Superior temporal gyrus (tissue), 1 donor: ENCODE data around the gene KIRREL1.

Experiments used
- DNase-seq: peaks from one replicate; pipeline ENCODE4 v3.0.0-alpha.2; 2016; ENCODE audit errors: extremely low spot score

KIRREL1 gene

DNA sequence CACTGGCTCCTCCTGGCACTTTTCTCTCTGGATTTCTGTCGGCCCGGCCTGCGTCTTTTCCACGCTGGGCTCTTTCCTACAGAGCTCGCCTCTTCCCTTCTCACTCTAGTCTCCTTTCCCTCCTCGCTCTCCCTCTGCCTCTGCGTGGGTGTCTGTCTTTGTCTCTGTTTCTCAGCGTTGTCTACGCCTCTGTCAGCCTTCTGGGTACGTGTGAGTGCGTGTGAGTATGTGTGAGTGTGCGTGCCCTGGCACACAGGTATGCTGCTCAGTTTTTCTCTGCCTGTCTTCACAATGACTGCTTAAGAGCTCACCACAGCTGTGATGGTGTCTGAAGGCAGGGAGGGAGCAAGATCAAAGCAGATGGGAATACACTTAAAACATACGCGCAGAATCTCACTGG lies 77.7 kb downstream of the KIRREL1 start:
- peak; percentile 40 for DNase-seq

GRCh38 chr1:158075078-158075477 lies 81.6 kb downstream of the KIRREL1 start:
- DNase-seq = no peak

DNA sequence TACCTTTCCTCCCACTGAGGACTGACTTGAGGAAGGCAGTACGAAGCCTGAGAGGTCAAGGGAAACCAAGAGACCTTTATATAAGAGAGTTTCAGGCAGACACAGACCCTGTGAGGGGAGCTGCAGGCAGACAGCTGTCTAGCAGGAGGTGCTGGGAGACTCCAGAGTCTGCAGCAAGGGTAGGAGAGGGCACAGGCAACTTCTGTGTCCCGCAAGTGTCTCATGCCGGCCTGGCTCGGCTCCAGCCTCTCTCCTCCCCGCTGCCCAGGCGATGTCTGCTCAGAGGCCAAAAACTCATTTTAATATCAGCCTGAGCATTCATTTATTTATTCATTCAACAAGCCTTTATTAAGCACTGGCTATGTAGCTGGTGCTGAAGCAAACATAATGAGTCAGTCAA lies 83.0 kb downstream of the KIRREL1 start:
- DNase-seq = no peak

DNA sequence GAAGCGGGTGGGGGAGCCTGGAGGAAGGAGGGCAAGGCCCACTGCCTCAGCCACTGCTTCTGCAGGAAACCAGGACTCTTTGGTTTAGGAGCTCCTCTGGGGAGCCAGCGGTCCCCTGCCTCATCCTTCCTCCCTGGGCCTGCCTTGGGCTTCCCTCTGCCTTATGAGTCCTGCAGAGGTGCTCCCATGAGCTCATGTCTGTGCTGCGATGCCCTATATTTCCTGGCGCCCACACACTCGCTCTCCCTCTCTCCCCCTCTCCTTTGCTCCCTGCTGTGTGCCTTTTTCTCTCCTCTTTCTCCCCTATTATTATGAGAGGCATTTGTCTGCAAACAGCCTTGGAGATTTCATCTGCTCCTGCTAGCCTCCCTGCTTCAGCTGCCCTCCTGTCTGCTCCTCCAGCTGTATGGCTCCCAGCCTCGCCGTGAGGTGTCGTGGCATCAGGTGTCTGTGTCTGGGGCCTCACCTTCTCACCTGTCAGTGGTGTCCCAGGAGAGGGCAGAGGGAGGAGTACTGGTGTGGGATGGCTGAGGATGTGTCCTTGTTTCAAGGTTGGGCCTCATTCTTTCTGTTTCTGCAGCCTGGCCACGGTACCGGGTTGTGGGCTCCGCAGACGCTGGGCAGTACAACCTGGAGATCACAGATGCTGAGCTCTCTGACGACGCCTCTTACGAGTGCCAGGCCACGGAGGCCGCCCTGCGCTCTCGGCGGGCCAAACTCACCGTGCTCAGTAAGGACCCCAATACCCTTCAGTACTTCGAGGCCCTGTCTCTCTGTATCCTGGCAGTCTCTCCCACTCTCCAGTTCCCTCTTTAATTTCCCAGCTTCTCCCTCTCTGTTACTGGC lies 84.2 kb downstream of the KIRREL1 start:
- no peak for DNase-seq

DNA sequence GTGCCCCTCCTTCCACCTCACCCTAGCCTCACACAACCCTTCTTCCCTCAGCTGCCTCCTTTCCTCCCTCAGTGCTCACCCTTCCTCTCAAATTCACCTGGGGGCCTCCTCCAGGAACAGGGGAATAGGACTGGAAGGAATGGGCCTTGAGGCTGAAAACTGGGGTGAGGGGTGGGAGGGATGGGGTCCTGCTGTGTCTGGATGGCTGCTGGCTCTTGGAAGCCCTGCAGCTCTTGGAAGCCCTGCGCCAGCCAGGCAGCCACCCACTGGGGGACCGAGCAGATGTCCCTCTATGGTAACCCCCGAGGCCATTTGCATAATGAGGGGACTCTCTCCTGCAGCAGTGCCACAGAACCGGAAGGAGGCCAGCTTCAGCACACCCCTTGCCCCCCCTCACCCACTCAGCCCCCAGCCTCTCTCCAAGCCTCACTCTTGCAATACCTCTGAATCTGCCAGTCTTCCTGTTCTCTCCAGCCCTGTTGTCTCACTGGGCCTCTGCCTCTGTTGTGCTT lies 85.2 kb downstream of the KIRREL1 start:
- no peak for DNase-seq

DNA sequence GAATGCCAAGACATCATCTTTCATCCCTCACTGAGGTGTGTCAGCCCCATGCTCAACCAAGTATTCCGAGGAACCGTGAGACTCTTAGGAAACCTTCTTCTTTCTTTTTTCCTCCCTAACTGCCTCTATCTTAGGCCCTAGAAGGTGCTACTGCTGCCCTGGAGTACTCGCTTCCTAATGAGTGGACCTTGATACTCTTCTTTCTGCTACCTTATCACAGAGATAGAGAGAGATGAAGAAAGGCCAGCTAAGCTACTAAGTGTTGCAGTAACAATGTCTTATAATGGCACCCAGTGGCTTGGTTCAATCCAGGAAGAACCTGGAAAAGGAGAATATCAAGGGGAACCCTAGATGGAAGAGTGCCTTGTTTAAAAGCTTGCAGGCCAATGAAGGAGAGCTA lies 86.6 kb downstream of the KIRREL1 start:
- no peak for DNase-seq

- no peak for DNase-seq
These were observed 90.9 kb downstream of the KIRREL1 start for GRCh38 chr1:158084336-158084735.

DNA sequence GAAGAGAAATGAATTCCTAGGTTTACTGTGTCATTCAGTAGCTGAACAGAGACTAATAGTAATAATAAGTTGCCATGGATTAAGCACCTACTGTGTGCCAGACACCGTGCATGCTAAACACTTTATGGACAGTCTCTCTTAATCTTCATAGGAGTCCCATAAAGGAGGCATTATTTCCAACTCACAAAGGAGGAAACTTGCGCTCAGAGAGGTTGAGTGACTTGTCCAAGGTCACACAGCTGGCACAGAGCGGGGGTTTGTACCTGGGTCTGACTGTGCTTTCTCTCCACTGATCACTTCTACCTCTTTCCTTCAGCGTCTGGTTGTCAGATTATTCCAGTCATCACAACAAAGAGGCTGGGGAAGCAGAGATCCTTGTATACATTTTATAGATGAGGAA lies 91.3 kb downstream of the KIRREL1 start:
- DNase-seq = no peak

- DNase-seq = peak; percentile 65
These were observed 94.0 kb downstream of the KIRREL1 start for GRCh38 chr1:158087320-158087927.

- no peak for DNase-seq
These were observed 96.0 kb downstream of the KIRREL1 start for GRCh38 chr1:158089476-158089875.

DNA sequence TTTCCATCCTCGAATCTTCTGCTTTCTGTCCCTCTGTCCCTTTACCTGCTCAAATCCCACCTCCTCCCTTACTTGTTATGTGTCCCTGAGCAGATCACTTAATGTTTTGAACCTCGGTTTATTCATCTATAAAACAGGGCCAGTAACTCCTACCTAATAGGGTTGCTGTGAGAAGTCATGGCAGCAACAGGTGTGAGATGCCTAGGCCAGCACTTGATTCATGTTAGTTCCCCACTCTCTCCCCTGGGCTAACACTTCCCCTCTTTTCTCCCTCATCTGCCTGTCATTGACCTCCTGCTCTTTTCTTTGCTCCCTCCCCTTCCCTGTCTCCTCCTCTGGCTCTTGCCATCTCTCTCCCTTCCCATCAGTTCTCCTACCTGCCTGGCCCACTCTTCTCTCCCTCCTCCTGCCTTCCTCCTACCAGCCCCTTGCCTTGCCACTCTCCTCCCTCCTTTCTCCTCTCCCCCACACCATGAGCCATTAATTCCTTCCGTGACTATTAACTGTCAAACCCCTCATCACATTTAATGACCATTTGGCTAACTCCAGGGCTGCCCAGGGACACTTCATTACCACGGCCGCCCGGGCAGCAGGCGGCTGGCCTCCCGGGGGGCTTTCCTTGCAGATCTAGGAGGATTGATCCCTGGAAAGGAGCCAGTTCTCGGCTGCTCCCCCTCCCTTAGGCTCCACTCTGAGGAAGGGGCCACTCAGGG lies 96.6 kb downstream of the KIRREL1 start:
- DNase-seq = no peak

DNA sequence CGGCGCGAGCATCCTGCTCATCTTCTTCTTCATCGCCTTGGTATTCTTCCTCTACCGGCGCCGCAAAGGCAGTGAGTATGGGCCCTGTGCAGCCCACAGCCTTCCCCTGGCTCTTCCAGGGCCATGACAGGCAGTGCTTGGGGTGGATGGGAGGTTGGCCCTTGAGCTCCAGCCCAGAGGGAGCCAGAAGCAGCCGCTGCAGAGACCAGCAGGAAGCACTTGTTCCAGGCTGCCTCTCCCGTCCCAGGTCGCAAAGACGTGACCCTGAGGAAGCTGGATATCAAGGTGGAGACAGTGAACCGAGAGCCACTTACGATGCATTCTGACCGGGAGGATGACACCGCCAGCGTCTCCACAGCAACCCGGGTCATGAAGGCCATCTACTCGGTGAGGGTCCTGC lies 99.9 kb downstream of the KIRREL1 start:
- DNase-seq = no peak

- no peak for DNase-seq
These were observed 101.1 kb downstream of the KIRREL1 start for GRCh38 chr1:158094571-158094970.

GRCh38 chr1:158095737-158096335 lies 102.4 kb downstream of the KIRREL1 start:
- no peak for DNase-seq

GRCh38 chr1:158098256-158098655 lies 104.8 kb downstream of the KIRREL1 start:
- DNase-seq = no peak

DNA sequence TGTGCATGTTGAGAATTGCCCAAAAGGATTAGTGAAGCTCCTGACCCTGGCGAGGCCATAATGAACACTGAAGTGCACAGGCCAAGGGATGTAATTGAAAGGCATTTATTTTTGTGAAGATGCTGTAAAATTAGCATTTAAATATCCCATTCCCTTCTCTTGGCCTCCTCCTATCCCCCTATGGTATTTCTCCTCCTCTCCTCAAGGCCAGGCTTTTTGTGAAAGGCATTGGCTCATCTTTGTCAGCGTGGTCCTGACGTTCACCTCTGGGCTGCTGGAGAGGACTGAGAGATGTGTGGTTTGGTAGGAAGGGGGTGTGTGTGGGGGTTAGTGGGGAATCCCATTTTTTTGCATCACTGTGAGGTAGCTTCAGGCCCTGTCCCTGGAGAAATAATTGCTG lies 105.7 kb downstream of the KIRREL1 start:
- no peak for DNase-seq

- no peak for DNase-seq
These were observed 107.1 kb downstream of the KIRREL1 start for GRCh38 chr1:158100498-158100897.

DNA sequence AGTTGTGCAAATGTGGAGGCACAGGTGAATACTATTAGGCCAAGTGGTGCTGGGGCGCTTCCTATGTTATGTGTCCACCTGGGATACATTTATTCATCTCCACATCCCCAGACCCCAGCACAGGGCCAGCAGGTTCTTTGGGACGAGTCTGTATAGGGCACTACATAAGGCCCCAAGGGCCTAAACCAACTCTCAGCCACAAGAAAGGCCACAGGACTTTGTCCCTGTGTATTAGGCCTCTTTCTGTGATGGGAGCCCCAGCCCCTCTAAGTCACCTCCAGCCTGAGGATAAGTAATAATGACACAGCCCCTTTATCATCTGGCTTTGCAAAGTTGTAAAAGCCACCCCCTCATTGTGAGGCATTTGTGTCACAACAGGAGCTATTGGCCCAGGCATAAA lies 108.0 kb downstream of the KIRREL1 start:
- DNase-seq = no peak

GRCh38 chr1:158101927-158102326 lies 108.5 kb downstream of the KIRREL1 start:
- DNase-seq = no peak

- no peak for DNase-seq
These were observed 109.6 kb downstream of the KIRREL1 start for GRCh38 chr1:158102881-158103674.

DNA sequence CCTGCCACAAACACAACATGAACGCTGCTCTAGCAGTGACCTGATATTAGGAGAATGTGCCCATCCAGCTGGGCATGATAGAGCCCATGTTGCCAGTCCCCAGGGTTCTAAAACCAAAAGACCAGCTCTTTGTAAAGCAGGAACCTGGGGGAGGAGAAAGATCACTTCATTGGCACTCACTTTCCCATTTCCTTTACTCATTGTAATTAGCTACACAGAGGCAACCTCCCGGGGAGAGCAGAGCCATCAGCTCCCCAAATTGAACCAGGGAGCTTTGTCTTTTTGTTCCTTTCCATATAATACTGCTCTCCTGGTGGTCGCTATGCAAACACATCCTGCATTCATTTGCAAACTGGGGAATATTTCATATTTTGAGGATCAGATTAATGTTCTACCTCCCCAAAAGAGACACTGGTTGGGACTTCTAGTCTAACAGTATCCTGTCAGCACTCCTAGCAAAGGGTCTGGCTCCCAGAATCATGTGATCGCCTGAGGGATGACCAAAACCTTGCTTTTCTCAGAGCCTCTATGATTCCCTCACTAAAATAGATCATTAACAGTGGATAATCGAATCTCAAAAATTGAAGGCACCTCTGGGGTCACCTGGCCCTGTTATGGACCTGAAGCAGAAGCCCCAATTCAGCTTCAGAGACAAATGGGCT lies 110.5 kb downstream of the KIRREL1 start:
- DNase-seq = no peak
